ENCODE measurements around the gene ICOSLG. TPM values are rescaled to one million over a fixed set of nuclear protein-coding genes. Genes with fewer than 3 reads are reported as not detected.
"Not testable (repeated sequence)": the region's sequence is repeated elsewhere in the genome, so short reads cannot be mapped to it uniquely, and the experiment has no call there.

ICOSLG gene
- total and polyA plus RNA-seq, 2 experiments from 2014 or later = 1.3 to 4.6 TPM

DNA sequence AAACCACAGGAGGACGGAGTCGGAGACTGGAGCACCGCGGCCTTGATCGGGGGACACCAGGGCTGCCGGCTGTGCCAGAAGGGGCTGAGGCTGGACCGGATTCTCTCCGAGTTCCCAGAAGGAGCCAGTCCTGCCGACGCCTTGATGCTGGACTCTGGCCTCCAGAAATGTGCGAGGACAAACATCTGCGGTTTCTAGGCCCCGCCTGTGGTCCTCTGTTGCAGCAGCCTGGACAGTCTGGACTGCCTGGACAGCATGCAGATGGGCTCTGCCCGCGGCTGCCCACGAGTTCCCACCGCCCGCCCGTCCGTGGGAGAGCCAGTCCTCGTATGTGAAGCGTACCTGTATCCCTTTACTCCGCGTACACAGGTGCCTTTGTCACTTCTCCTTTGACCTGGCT is 34.6 kb downstream of the ICOSLG start:
- H3K9me2 ChIP-seq (ENCODE audit: insufficient read depth); H3K27me3 ChIP-seq (ENCODE audit: insufficient read depth); H3K4me3 Mint-ChIP-seq; H3K36me3 Mint-ChIP-seq (ENCODE audit: low read depth); H3K79me2 ChIP-seq (replicated peaks; ENCODE audit: insufficient read depth); H3K4me1 Mint-ChIP-seq; H2AFZ ChIP-seq; H3F3A ChIP-seq (replicated peaks; ENCODE audit: low read depth); DNase-seq (ENCODE audit: low spot score); ATAC-seq; H3K4me2 ChIP-seq; H3K4me3 ChIP-seq; H3K27ac ChIP-seq (ENCODE audit: low read depth); H3K27ac Mint-ChIP-seq; H4K20me1 ChIP-seq (replicated peaks; ENCODE audit: insufficient read depth); H3K36me3 ChIP-seq (ENCODE audit: insufficient read depth); H3K4me1 ChIP-seq (ENCODE audit: insufficient read depth); H3K9me3 Mint-ChIP-seq; H3K27me3 Mint-ChIP-seq (ENCODE audit: insufficient read depth, low read depth, poor library complexity): not testable (repeated sequence)

DNA sequence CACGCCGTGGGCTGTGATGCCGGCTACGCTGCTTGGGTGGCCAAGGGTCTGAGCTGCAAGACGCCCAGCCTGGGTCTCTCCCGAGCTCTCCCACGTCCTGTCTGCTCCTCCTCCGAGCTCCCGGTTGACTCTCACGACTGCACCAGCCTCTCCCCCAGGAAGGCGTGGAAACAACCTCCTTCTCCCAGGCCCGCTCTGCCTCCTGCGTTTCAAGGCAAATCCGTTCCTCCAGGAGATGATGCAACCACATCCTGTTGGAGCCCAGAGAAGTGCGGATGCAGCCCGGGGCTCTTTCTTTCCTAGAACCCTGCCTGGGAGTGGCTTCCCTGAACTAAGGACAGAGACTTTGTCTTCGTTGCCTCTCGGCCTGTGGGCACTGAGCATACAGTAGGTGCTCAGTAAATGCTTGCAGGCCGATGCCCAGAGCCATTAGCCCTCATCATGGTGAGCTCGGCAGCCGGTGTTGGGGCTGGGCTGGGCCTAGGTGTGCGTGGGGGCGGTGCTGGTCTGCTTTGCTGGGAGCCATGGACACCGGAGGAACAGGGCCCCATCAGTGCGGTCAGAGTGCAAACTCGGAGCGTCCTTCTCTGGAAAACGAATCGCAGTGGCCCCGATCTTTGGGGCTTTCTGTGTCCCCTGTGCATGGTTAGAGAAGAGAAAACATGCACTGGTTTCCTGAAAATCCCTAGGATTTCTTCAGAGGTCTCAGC is 38.0 kb downstream of the ICOSLG start:
- not testable (repeated sequence) for H3K4me3 ChIP-seq; ATAC-seq; H3K9me2 ChIP-seq (ENCODE audit: insufficient read depth); H3K9me3 Mint-ChIP-seq; H3K4me2 ChIP-seq; H4K20me1 ChIP-seq (replicated peaks; ENCODE audit: insufficient read depth); H3K27me3 Mint-ChIP-seq (ENCODE audit: insufficient read depth, low read depth, poor library complexity); H3K27ac ChIP-seq (ENCODE audit: low read depth); H3K27me3 ChIP-seq (ENCODE audit: insufficient read depth); H2AFZ ChIP-seq; H3K4me3 Mint-ChIP-seq; H3K36me3 ChIP-seq (ENCODE audit: insufficient read depth); H3K36me3 Mint-ChIP-seq (ENCODE audit: low read depth); H3K4me1 ChIP-seq (ENCODE audit: insufficient read depth); H3K79me2 ChIP-seq (replicated peaks; ENCODE audit: insufficient read depth); H3K4me1 Mint-ChIP-seq; H3F3A ChIP-seq (replicated peaks; ENCODE audit: low read depth); DNase-seq (ENCODE audit: low spot score); H3K27ac Mint-ChIP-seq

DNA sequence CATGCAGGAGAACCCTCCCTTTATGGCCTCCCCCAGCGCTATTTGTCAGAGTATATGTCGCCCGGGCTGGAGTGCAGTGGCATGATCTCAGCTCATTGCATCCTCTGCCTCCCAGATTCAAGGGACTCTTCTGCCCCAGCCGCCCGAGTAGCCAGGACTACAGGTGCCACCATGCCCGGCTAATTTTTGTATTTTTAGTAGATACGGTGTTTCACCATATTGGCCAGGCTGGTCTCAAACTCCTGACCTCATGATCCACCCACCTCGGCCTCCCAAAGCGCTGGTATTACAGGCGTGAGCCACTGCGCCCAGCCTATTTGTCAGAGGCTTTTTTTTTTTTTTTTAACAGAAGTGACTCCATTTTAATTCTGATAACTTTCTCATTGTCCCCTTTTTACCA is 40.7 kb downstream of the ICOSLG start:
- not testable (repeated sequence) for H3K27ac Mint-ChIP-seq

DNA sequence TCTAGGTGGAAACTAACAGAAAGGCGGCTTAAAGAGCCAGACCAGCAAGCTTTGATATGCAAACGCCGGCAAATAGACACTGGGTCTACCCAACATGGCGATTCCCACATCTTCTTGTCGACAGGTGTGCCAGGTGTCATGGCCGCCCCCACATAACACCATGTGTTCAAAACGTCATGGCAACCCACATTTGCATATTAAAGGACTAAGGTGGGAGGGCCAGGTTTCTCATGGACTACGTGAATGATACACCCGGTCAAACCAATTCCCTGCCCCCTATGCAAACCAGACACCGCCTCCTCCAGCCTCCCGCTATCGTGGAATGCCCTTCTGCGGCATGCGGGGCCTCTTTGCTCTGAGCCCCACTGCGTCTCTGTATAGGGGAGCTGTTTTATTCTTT is 41.3 kb downstream of the ICOSLG start:
- no peaks in the 10 kb centered on the region; the same call in 2 of the 3 replicates for H3K9me3 Mint-ChIP-seq
- no peaks in the 10 kb centered on the region for H3K79me2 ChIP-seq (replicated peaks; ENCODE audit: insufficient read depth)
- no peaks in the 10 kb centered on the region for H3K27me3 ChIP-seq (ENCODE audit: insufficient read depth)
- H3K4me1 Mint-ChIP-seq = peaks cover 8% of the 10 kb centered on the region; the same call in 2 of the 3 replicates
- no peaks in the 10 kb centered on the region for H3K36me3 Mint-ChIP-seq (ENCODE audit: low read depth)
- peaks cover 3% of the 10 kb centered on the region for H3K27me3 Mint-ChIP-seq (ENCODE audit: insufficient read depth, low read depth, poor library complexity)
- H3K4me3 ChIP-seq = no peak overlapping the region
- H4K20me1 ChIP-seq (replicated peaks; ENCODE audit: insufficient read depth) = no peaks in the 10 kb centered on the region
- H3K27ac Mint-ChIP-seq = no peak overlapping the region
- no peak overlapping the region for H2AFZ ChIP-seq
- H3F3A ChIP-seq (replicated peaks; ENCODE audit: low read depth) = no peaks in the 10 kb centered on the region
- peak; percentile 85 for DNase-seq (ENCODE audit: low spot score)
- no peak overlapping the region for H3K4me2 ChIP-seq
- ATAC-seq = peak; percentile 72
- no peaks in the 10 kb centered on the region for H3K36me3 ChIP-seq (ENCODE audit: insufficient read depth)
- no peak overlapping the region for H3K27ac ChIP-seq (ENCODE audit: low read depth)
- no peak overlapping the region for H3K4me3 Mint-ChIP-seq
- no peaks in the 10 kb centered on the region; the same call in 1 of the 2 replicates for H3K4me1 ChIP-seq (ENCODE audit: insufficient read depth)
- H3K9me2 ChIP-seq (ENCODE audit: insufficient read depth) = no peaks in the 10 kb centered on the region
- TF ChIP-seq, protein P1, sequence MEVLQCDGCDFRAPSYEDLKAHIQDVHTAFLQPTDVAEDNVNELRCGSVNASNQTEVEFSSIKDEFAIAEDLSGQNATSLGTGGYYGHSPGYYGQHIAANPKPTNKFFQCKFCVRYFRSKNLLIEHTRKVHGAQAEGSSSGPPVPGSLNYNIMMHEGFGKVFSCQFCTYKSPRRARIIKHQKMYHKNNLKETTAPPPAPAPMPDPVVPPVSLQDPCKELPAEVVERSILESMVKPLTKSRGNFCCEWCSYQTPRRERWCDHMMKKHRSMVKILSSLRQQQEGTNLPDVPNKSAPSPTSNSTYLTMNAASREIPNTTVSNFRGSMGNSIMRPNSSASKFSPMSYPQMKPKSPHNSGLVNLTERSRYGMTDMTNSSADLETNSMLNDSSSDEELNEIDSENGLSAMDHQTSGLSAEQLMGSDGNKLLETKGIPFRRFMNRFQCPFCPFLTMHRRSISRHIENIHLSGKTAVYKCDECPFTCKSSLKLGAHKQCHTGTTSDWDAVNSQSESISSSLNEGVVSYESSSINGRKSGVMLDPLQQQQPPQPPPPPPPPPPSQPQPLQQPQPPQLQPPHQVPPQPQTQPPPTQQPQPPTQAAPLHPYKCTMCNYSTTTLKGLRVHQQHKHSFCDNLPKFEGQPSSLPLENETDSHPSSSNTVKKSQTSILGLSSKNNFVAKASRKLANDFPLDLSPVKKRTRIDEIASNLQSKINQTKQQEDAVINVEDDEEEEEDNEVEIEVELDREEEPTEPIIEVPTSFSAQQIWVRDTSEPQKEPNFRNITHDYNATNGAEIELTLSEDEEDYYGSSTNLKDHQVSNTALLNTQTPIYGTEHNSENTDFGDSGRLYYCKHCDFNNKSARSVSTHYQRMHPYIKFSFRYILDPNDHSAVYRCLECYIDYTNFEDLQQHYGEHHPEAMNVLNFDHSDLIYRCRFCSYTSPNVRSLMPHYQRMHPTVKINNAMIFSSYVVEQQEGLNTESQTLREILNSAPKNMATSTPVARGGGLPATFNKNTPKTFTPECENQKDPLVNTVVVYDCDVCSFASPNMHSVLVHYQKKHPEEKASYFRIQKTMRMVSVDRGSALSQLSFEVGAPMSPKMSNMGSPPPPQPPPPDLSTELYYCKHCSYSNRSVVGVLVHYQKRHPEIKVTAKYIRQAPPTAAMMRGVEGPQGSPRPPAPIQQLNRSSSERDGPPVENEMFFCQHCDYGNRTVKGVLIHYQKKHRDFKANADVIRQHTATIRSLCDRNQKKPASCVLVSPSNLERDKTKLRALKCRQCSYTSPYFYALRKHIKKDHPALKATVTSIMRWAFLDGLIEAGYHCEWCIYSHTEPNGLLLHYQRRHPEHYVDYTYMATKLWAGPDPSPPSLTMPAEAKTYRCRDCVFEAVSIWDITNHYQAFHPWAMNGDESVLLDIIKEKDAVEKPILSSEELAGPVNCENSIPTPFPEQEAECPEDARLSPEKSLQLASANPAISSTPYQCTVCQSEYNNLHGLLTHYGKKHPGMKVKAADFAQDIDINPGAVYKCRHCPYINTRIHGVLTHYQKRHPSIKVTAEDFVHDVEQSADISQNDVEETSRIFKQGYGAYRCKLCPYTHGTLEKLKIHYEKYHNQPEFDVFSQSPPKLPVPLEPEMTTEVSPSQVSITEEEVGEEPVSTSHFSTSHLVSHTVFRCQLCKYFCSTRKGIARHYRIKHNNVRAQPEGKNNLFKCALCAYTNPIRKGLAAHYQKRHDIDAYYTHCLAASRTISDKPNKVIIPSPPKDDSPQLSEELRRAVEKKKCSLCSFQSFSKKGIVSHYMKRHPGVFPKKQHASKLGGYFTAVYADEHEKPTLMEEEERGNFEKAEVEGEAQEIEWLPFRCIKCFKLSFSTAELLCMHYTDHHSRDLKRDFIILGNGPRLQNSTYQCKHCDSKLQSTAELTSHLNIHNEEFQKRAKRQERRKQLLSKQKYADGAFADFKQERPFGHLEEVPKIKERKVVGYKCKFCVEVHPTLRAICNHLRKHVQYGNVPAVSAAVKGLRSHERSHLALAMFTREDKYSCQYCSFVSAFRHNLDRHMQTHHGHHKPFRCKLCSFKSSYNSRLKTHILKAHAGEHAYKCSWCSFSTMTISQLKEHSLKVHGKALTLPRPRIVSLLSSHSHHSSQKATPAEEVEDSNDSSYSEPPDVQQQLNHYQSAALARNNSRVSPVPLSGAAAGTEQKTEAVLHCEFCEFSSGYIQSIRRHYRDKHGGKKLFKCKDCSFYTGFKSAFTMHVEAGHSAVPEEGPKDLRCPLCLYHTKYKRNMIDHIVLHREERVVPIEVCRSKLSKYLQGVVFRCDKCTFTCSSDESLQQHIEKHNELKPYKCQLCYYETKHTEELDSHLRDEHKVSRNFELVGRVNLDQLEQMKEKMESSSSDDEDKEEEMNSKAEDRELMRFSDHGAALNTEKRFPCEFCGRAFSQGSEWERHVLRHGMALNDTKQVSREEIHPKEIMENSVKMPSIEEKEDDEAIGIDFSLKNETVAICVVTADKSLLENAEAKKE (CRISPR knock-in tag; IDR thresholded peaks at IDR 0.05) = no peak
- TF ChIP-seq CREB1 (CRISPR knock-in tag; IDR thresholded peaks at IDR 0.05; ENCODE audit: low read depth) = peak; percentile 42; the same call in 1 of the 2 replicates
- TF ChIP-seq, protein P2, sequence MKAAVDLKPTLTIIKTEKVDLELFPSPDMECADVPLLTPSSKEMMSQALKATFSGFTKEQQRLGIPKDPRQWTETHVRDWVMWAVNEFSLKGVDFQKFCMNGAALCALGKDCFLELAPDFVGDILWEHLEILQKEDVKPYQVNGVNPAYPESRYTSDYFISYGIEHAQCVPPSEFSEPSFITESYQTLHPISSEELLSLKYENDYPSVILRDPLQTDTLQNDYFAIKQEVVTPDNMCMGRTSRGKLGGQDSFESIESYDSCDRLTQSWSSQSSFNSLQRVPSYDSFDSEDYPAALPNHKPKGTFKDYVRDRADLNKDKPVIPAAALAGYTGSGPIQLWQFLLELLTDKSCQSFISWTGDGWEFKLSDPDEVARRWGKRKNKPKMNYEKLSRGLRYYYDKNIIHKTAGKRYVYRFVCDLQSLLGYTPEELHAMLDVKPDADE (IDR thresholded peaks at IDR 0.05) = no peak

More for the DNA sequence above, 40.7 kb downstream of the ICOSLG start:
- H3K36me3 Mint-ChIP-seq (ENCODE audit: low read depth); H4K20me1 ChIP-seq (replicated peaks; ENCODE audit: insufficient read depth); H3K79me2 ChIP-seq (replicated peaks; ENCODE audit: insufficient read depth); H3K4me1 Mint-ChIP-seq; H3K27me3 ChIP-seq (ENCODE audit: insufficient read depth); H3K9me3 Mint-ChIP-seq; H3F3A ChIP-seq (replicated peaks; ENCODE audit: low read depth); H3K9me2 ChIP-seq (ENCODE audit: insufficient read depth); H3K4me1 ChIP-seq (ENCODE audit: insufficient read depth); H3K36me3 ChIP-seq (ENCODE audit: insufficient read depth); H3K27me3 Mint-ChIP-seq (ENCODE audit: insufficient read depth, low read depth, poor library complexity); H3K4me3 ChIP-seq; H2AFZ ChIP-seq; H3K4me2 ChIP-seq; ATAC-seq; H3K4me3 Mint-ChIP-seq; DNase-seq (ENCODE audit: low spot score); H3K27ac ChIP-seq (ENCODE audit: low read depth): not testable (repeated sequence)

Data from GM23338 (cell line).